GM12878 (cell line): Measurements from ENCODE around the gene CDC123. TPM values are rescaled to one million over a fixed set of nuclear protein-coding genes. Genes with fewer than 3 reads are reported as not detected.

ENCODE experiments used
- ASH2L ChIP-seq: fragments of 300-600, 200-600 bp; sonication (generic); IDR thresholded peaks from 2 replicates; pipeline ENCODE4 v1.6.1; 2017; ENCODE audit warnings: low read depth, mild to moderate bottlenecking, borderline replicate concordance
- BMI1 ChIP-seq: fragments of 450-650 bp; IDR thresholded peaks from 2 replicates; pipeline ENCODE4 v1.6.1; 2016; ENCODE audit warnings: mild to moderate bottlenecking, moderate library complexity, borderline replicate concordance
- CHD4 ChIP-seq: fragments of 200-600 bp; sonication (generic); IDR thresholded peaks from 2 replicates; pipeline ENCODE4 v1.6.1; 2016; ENCODE audit warnings: mild to moderate bottlenecking
- IKZF2 ChIP-seq, 2 experiments: fragments of 450-650 bp; IDR thresholded peaks; 2 replicates each; pipeline ENCODE4 v1.6.1; 2017; ENCODE audit warnings: mild to moderate bottlenecking in 2 of 2, moderate library complexity in 2 of 2
- IRF4 ChIP-seq: IDR thresholded peaks from 2 replicates; pipeline ENCODE4 v1.6.1; 2011; ENCODE audit warnings: low read depth, low read length
- MXI1 ChIP-seq: fragments of 150-350 bp; IDR thresholded peaks from 2 replicates; pipeline ENCODE4 v1.6.1; 2011; ENCODE audit warnings: low read depth, mild to moderate bottlenecking, inconsistent platforms, low read length, improper control_type of control experiment
- NBN ChIP-seq: fragments of 450-650 bp; IDR thresholded peaks from 2 replicates; pipeline ENCODE4 v1.6.1; 2016
- NFIC ChIP-seq: IDR thresholded peaks from 2 replicates; pipeline ENCODE4 v1.6.1; 2012; ENCODE audit warnings: low read depth, mild to moderate bottlenecking, inconsistent platforms, low read length, moderate library complexity
- RCOR1 ChIP-seq: conservative IDR thresholded peaks from 2 replicates; pipeline ENCODE4 v1.6.1; 2012; ENCODE audit warnings: low read depth, low read length, improper control_type of control experiment
- SMAD5 ChIP-seq: IDR thresholded peaks from 2 replicates; pipeline ENCODE4 v1.6.1; 2016; ENCODE audit warnings: antibody characterized with exemption, low read depth
- SMC3 ChIP-seq: IDR thresholded peaks from 2 replicates; pipeline ENCODE4 v1.6.1; 2011; ENCODE audit warnings: low read length, improper control_type of control experiment, borderline replicate concordance
- SPI1 ChIP-seq: IDR thresholded peaks from 2 replicates; pipeline ENCODE4 v1.6.1; 2011; ENCODE audit warnings: low read depth, mild to moderate bottlenecking, low read length, moderate library complexity, borderline replicate concordance; ENCODE audit not compliant: insufficient read depth
- polyA plus RNA-seq, 11 experiments: library from polyadenylated mRNA; depleted of rRNA in 4 of 11; unstranded in 6 of 11; stranded (reverse) in 5 of 11; fragments of >200 nt; fragmentation: Nextera tagmentation in 4 of 11; fragmentation: Illumina TruSeq in 1 of 11; extraction: Ambion mirVana in 4 of 11; extraction: Trizol in 1 of 11; gene quantifications; 1 replicate in 1 of 11; 2 replicates in 10 of 11; pipeline versions ENCODE4 v1.2.1 to v1.2.3, GENCODE V29; 2011 to 2016; ENCODE audit warnings: inconsistent platforms in 2 of 11, missing spikeins in 2 of 11, low read depth in 1 of 11
- total RNA-seq, 4 experiments: library from RNA; depleted of rRNA in 3 of 4; stranded (reverse); fragments of >200 nt in 3 of 4; fragmentation: Illumina TruSeq in 1 of 4; extraction: Trizol in 1 of 4; gene quantifications; 2 replicates each; pipeline versions ENCODE4 v1.2.1 to v1.2.3, GENCODE V29; 2013 to 2021
- TF ChIP-seq, protein P1 (sequence below): fragments of 450-650 bp; IDR thresholded peaks from 2 replicates; pipeline ENCODE4 v1.6.1; 2016; ENCODE audit warnings: mild to moderate bottlenecking
- TF ChIP-seq, protein P2 (sequence below): fragments of 450-650 bp; IDR thresholded peaks from 2 replicates; pipeline ENCODE4 v1.6.1; 2017; ENCODE audit warnings: mild to moderate bottlenecking, moderate library complexity
- TF ChIP-seq, protein P3 (sequence below): fragments of 450-650 bp; IDR thresholded peaks from 2 replicates; pipeline ENCODE4 v1.6.1; 2016; ENCODE audit warnings: mild to moderate bottlenecking
- TF ChIP-seq, protein P4 (sequence below): IDR thresholded peaks from 2 replicates; pipeline ENCODE4 v1.6.1; 2012; ENCODE audit warnings: low read depth, low read length, improper control_type of control experiment
- TF ChIP-seq, protein P5 (sequence below): fragments of 150-350 bp; IDR thresholded peaks from 2 replicates; pipeline ENCODE4 v1.6.1; 2014; ENCODE audit warnings: mild to moderate bottlenecking, low read depth, low read length

Gene CDC123
- total and polyA plus RNA-seq, 10 of the 15 experiments (the other 5 are each of a cell fraction or from before 2014, with no cell fraction given): 128 to 360 (median 209) TPM

DNA sequence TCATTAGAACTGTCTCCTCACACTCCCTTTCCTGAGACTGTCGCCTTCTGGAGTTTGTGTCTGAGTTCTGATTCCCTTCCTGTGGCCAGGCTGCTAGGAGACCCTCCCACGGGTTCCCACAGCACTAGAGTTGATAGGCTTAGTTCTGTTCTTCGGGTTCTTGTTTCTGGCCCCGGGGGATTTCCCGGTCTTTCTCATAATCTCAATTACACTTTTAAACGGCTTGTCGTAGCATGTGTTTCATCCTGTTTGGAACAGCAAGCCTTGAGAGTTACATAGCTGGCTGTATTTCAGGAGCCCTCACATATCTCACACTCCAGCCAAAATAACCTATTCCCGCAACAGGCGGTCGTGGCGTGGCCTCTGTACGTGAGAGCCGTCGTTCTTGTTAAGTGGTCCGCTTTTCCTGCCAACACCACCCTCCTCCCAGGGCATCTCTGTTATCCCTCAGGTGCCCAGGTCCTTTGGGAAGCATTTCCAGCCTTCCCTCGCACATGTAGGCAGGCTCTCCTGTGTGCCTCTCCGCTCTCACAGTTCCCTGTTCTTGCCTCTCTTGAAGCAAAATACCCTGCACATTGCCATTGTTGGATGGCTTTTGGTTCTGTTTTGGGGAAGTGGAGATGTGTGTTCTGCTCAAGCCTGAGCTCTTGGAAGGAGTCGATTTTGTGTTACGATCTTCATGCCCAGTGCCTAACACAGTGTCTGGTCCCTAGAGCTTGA is 46.0 kb downstream of the CDC123 start (continued):
- TF ChIP-seq, protein P1, sequence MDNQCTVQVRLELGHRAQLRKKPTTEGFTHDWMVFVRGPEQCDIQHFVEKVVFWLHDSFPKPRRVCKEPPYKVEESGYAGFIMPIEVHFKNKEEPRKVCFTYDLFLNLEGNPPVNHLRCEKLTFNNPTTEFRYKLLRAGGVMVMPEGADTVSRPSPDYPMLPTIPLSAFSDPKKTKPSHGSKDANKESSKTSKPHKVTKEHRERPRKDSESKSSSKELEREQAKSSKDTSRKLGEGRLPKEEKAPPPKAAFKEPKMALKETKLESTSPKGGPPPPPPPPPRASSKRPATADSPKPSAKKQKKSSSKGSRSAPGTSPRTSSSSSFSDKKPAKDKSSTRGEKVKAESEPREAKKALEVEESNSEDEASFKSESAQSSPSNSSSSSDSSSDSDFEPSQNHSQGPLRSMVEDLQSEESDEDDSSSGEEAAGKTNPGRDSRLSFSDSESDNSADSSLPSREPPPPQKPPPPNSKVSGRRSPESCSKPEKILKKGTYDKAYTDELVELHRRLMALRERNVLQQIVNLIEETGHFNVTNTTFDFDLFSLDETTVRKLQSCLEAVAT: peak; percentile 91
- TF ChIP-seq, protein P2, sequence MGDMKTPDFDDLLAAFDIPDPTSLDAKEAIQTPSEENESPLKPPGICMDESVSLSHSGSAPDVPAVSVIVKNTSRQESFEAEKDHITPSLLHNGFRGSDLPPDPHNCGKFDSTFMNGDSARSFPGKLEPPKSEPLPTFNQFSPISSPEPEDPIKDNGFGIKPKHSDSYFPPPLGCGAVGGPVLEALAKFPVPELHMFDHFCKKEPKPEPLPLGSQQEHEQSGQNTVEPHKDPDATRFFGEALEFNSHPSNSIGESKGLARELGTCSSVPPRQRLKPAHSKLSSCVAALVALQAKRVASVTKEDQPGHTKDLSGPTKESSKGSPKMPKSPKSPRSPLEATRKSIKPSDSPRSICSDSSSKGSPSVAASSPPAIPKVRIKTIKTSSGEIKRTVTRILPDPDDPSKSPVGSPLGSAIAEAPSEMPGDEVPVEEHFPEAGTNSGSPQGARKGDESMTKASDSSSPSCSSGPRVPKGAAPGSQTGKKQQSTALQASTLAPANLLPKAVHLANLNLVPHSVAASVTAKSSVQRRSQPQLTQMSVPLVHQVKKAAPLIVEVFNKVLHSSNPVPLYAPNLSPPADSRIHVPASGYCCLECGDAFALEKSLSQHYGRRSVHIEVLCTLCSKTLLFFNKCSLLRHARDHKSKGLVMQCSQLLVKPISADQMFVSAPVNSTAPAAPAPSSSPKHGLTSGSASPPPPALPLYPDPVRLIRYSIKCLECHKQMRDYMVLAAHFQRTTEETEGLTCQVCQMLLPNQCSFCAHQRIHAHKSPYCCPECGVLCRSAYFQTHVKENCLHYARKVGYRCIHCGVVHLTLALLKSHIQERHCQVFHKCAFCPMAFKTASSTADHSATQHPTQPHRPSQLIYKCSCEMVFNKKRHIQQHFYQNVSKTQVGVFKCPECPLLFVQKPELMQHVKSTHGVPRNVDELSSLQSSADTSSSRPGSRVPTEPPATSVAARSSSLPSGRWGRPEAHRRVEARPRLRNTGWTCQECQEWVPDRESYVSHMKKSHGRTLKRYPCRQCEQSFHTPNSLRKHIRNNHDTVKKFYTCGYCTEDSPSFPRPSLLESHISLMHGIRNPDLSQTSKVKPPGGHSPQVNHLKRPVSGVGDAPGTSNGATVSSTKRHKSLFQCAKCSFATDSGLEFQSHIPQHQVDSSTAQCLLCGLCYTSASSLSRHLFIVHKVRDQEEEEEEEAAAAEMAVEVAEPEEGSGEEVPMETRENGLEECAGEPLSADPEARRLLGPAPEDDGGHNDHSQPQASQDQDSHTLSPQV: no peak
- TF ChIP-seq BMI1: peak; percentile 42; the same call in 1 of the 2 replicates
- TF ChIP-seq, protein P3, sequence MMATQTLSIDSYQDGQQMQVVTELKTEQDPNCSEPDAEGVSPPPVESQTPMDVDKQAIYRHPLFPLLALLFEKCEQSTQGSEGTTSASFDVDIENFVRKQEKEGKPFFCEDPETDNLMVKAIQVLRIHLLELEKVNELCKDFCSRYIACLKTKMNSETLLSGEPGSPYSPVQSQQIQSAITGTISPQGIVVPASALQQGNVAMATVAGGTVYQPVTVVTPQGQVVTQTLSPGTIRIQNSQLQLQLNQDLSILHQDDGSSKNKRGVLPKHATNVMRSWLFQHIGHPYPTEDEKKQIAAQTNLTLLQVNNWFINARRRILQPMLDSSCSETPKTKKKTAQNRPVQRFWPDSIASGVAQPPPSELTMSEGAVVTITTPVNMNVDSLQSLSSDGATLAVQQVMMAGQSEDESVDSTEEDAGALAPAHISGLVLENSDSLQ: no peak
- peak; percentile 54; the same call in 1 of the 2 replicates for TF ChIP-seq IRF4
- TF ChIP-seq, protein P4, sequence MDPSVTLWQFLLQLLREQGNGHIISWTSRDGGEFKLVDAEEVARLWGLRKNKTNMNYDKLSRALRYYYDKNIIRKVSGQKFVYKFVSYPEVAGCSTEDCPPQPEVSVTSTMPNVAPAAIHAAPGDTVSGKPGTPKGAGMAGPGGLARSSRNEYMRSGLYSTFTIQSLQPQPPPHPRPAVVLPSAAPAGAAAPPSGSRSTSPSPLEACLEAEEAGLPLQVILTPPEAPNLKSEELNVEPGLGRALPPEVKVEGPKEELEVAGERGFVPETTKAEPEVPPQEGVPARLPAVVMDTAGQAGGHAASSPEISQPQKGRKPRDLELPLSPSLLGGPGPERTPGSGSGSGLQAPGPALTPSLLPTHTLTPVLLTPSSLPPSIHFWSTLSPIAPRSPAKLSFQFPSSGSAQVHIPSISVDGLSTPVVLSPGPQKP: no peak
- TF ChIP-seq, protein P5, sequence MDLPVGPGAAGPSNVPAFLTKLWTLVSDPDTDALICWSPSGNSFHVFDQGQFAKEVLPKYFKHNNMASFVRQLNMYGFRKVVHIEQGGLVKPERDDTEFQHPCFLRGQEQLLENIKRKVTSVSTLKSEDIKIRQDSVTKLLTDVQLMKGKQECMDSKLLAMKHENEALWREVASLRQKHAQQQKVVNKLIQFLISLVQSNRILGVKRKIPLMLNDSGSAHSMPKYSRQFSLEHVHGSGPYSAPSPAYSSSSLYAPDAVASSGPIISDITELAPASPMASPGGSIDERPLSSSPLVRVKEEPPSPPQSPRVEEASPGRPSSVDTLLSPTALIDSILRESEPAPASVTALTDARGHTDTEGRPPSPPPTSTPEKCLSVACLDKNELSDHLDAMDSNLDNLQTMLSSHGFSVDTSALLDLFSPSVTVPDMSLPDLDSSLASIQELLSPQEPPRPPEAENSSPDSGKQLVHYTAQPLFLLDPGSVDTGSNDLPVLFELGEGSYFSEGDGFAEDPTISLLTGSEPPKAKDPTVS: no peak
- TF ChIP-seq MXI1: 0 out of 2 replicates have a peak, but pooled peaks have one; percentile 31
- TF ChIP-seq SMAD5: no peak
- 0 out of 2 replicates have a peak, but pooled peaks have one; percentile 34 for TF ChIP-seq NBN
- no peak for TF ChIP-seq CHD4
- TF ChIP-seq IKZF2 (IDR thresholded peaks at IDR 0.05): peak; percentile 81 to 84
- TF ChIP-seq NFIC: peak; percentile 61; the same call in 1 of the 2 replicates
- TF ChIP-seq RCOR1: no peak
- TF ChIP-seq SMC3: no peak
- no peak for TF ChIP-seq ASH2L
- TF ChIP-seq SPI1: peak; percentile 70; the same call in 1 of the 2 replicates
